Coronary artery (tissue), 2 donors: Measurements from ENCODE around the gene ZP3.

ENCODE experiments used
- DNase-seq: peaks from one replicate; pipeline ENCODE4 v3.0.0-alpha.2; 2017; ENCODE audit warnings: low spot score
- H3K27ac ChIP-seq, 2 donors: fragments of 200-600 bp; sonication (generic); one replicate each; pipeline ENCODE4 v1.5.1; 2016 to 2019
- H3K4me3 ChIP-seq: fragments of 200-600 bp; sonication (generic); 2 replicates; pipeline ENCODE4 v1.5.1; 2016; ENCODE audit warnings: mild to moderate bottlenecking, moderate library complexity
- TF ChIP-seq, protein P1 (sequence below): fragments of 200-600 bp; sonication (generic); IDR thresholded peaks from one replicate; pipeline ENCODE4 v1.5.1; 2019; ENCODE audit warnings: antibody characterized with exemption

The ZP3 gene

DNA sequence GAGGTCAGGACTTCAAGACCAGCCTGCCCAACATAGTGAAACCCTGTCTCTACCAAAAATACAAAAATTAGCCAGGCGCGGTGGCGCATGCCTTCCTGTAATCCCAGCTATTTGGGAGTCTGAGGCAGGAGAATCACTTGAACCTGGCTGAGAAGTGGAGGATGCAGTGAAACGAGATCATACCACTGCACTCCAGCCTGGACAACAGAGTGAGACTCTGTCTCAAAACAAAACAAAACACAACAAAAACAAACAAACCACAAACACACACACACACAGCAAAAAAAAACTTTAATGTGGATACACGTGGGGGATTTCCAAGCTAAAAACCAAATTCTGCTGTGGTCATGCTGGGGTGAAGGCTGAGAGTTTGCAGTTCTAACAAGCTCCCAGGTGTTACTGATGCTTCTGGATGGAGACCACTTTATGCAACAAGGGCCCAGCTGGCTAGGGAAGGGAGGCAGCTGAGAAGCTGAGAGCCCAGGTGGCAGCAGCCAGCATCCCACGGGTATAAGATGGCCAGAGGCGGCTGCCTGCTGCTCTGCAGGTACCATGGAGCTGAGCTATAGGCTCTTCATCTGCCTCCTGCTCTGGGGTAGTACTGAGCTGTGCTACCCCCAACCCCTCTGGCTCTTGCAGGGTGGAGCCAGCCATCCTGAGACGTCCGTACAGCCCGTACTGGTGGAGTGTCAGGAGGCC is at the start of gene ZP3:
TSS of gene ZP3 (plus strand) at position 538 of the 699 bp plus-strand sequence. CDS start at position 553, 15 bp downstream.
- H3K4me3 ChIP-seq, result no peak within 1 kb of the TSS
- TF ChIP-seq, protein P1, sequence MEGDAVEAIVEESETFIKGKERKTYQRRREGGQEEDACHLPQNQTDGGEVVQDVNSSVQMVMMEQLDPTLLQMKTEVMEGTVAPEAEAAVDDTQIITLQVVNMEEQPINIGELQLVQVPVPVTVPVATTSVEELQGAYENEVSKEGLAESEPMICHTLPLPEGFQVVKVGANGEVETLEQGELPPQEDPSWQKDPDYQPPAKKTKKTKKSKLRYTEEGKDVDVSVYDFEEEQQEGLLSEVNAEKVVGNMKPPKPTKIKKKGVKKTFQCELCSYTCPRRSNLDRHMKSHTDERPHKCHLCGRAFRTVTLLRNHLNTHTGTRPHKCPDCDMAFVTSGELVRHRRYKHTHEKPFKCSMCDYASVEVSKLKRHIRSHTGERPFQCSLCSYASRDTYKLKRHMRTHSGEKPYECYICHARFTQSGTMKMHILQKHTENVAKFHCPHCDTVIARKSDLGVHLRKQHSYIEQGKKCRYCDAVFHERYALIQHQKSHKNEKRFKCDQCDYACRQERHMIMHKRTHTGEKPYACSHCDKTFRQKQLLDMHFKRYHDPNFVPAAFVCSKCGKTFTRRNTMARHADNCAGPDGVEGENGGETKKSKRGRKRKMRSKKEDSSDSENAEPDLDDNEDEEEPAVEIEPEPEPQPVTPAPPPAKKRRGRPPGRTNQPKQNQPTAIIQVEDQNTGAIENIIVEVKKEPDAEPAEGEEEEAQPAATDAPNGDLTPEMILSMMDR, result no peak
- no peak within 1 kb of the TSS for H3K27ac ChIP-seq
- no peak for DNase-seq

DNA sequence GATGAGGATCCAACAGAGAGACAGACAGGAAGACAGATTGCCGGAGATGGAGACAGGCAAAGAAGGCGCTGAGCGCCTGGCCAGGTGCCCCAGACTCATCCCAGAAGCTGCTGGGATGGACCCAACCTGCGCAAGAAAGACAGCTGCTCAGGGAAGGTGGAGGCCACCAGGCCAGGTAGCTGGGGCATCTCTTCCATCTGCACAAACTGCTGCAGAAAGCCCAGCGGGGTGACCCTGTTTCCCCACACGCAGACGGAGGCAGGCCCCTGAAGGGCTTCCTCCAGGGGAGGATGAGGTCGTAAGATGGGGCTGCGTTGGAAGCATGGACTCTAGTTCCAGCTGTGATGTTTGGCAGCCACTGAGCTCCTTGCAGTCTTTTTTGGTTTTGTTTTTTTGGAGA is 49.5 kb upstream of the ZP3 start:
- no peak overlapping the region for H3K27ac ChIP-seq
- TF ChIP-seq, protein P1, result no peak
- H3K4me3 ChIP-seq, result no peak overlapping the region
- no peak for DNase-seq

DNA sequence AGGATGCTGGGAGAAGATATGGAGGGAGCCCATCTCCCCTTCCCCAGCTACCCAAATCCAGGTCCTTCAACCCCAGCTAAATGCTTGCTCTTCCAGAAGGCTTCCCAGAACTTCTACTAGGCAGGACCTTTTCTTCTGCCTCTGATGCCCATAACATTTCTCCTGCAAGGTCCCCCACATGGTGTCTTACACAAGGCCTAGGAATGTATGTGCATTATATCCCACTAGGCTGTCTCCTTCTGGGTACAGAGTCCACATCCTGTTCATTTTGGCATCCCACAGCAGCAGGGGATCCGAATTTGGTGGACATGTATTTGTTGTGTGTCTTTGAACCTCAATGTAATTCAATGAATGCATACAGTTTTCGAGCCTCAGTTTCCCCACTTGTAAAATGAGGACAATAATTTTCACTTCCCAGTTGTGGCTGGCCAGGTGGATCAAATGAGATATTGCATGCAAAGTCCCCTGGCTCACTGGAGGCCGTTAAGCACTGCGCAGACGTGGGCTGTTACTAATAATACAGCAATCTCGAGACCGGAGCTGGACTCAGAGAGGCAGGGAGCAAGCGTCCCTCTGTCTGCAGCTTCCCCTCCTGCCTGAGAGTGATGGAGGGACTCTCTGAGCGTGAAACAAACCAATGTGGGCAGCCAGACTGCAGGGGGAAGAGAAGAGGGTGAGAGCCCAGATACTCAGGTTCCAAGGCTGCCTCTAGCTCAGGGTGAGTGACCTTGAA is 47.4 kb upstream of the ZP3 start:
- H3K4me3 ChIP-seq, result no peak overlapping the region
- DNase-seq, result no peak
- H3K27ac ChIP-seq, result peak overlapping the region; percentile 32 to 54
- TF ChIP-seq, protein P1, result no peak

DNA sequence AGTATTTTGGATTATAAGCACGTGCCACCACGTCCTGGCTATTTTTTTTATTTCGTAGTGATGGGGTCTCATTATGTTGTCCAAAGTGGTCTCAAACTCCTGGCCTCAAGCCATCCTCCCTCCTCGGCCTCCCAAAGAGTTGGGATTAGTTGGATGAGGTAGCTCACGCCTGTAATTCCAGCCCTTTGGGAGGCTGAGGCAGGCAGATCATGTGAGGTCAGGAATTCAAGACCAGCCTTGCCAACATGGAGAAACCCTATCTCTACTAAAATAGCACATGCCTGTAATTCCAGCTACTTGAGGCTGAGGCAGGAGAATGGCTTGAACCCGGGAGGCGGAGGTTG is 44.2 kb upstream of the ZP3 start:
- H3K4me3 ChIP-seq, result peak overlapping the region; percentile 50
- TF ChIP-seq, protein P1, result no peak
- no peak for DNase-seq
- H3K27ac ChIP-seq, result peak overlapping the region; percentile 92 to 94

DNA sequence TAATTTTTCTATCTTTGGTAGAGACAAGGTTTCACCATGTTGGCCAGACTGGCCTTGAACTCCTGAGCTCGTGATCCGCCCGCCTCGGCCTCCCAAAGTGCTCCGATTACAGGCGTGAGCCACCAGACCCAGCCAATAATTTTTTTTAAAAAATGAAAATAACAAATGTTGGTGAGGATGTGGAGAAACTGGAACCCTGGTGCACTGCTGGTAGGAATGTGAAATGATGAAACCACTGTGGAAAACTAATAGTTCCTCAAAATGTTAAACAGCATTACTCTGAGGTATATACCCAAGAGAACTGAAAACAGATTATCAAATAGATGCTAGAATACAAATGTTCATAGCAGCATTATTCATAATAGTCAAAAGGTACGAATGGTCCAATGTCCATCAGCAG is 42.9 kb upstream of the ZP3 start:
- Histone ChIP-seq H3K4me3 (no peak overlapping the region), H3K27ac (no peak overlapping the region)
- DNase-seq, result no peak
- TF ChIP-seq, protein P1, result no peak

DNA sequence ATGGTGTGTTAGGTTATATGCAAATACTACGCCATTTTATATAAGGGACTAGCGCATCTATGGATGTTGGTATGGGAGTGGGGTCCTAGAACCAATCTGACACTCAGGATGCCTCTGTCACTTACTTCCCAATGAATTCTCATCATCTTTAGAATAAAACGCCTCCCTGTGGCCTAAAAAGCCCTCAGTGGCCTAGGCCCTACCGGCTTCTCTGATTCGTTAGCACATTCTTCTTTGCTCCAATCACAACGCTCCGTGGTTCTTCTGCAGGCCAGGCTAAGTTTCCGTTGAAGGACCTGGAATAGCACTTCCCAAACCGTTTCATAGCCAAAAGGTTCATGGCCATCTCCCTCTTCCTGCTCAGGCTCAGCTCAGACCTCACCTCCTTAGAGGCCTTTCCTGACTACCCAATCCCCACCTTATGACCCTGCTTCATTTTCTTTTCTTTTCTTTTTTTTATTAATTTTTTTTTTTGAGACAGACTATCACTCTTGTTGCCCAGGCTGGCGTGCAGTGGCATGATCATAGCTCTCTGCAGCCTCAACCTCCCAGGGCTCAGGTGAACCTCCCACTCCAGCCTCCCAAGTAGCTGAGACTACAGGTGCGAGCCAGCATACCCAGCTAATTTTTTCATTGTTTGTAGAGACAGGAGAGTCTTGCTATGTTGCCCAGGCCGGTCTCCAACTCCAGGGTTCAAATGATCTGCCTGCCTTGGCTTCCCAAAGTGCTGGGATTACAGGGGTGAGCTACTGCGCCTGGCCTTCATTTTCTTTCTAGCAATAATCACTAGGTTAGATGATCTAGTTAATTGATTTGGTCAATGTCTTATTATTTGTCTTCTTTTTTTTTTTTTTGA is 41.4 kb upstream of the ZP3 start:
- TF ChIP-seq, protein P1, result no peak
- Histone ChIP-seq H3K27ac (no peak overlapping the region), H3K4me3 (no peak overlapping the region)
- DNase-seq, result no peak
